HEK293T (cell line): ENCODE results near the gene ATP6V1G3.

ENCODE experiments used
- ARNT ChIP-seq: fragments of 450-650 bp; IDR thresholded peaks from 2 replicates; pipeline ENCODE4 v1.6.1; 2017; ENCODE audit warnings: mild to moderate bottlenecking
- BHLHE40 ChIP-seq: fragments of 450-650 bp; IDR thresholded peaks from 2 replicates; pipeline ENCODE4 v1.6.1; 2016; ENCODE audit warnings: mild to moderate bottlenecking, moderate library complexity, borderline replicate concordance
- CTBP1 ChIP-seq: fragments of 450-650 bp; IDR thresholded peaks from 2 replicates; pipeline ENCODE4 v1.6.1; 2016; ENCODE audit warnings: borderline replicate concordance
- ELF4 ChIP-seq: fragments of 450-650 bp; IDR thresholded peaks from 2 replicates; pipeline ENCODE4 v1.6.1; 2017; ENCODE audit warnings: antibody characterized with exemption
- FOXM1 ChIP-seq: fragments of 450-650 bp; IDR thresholded peaks from 2 replicates; pipeline ENCODE4 v1.6.1; 2017; ENCODE audit warnings: mild to moderate bottlenecking, borderline replicate concordance
- L3MBTL2 ChIP-seq: fragments of 450-650 bp; conservative IDR thresholded peaks from 2 replicates; pipeline ENCODE4 v1.6.1; 2016; ENCODE audit warnings: mild to moderate bottlenecking
- NFRKB ChIP-seq: fragments of 450-650 bp; IDR thresholded peaks from 2 replicates; pipeline ENCODE4 v1.6.1; 2016; ENCODE audit warnings: mild to moderate bottlenecking, moderate library complexity
- PKNOX1 ChIP-seq: fragments of 450-650 bp; IDR thresholded peaks from 2 replicates; pipeline ENCODE4 v1.6.1; 2016
- SP1 ChIP-seq: fragments of 450-650 bp; IDR thresholded peaks from 2 replicates; pipeline ENCODE4 v1.6.1; 2017
- SUZ12 ChIP-seq: fragments of 450-650 bp; IDR thresholded peaks from 2 replicates; pipeline ENCODE4 v1.6.1; 2016; ENCODE audit warnings: mild to moderate bottlenecking
- TARDBP ChIP-seq: fragments of 450-650 bp; IDR thresholded peaks from 2 replicates; pipeline ENCODE4 v1.6.1; 2016
- ZNF384 ChIP-seq: fragments of 450-650 bp; IDR thresholded peaks from 2 replicates; pipeline ENCODE4 v1.6.1; 2016

GRCh38 chr1:198492872-198493271, 47.6 kb downstream of the ATP6V1G3 start:
- TF ChIP-seq SP1 (no peak), NFRKB (no peak), ZNF384 (no peak), PKNOX1 (no peak), SUZ12 (no peak), BHLHE40 (no peak), CTBP1 (no peak), L3MBTL2 (no peak), ELF4 (no peak), FOXM1 (no peak), TARDBP (no peak), ARNT (no peak)
